Measurements from ENCODE around the gene STK16.
"Not testable (repeated sequence)": the region's sequence is repeated elsewhere in the genome, so short reads cannot be mapped to it uniquely, and the experiment has no call there.

STK16 gene

DNA sequence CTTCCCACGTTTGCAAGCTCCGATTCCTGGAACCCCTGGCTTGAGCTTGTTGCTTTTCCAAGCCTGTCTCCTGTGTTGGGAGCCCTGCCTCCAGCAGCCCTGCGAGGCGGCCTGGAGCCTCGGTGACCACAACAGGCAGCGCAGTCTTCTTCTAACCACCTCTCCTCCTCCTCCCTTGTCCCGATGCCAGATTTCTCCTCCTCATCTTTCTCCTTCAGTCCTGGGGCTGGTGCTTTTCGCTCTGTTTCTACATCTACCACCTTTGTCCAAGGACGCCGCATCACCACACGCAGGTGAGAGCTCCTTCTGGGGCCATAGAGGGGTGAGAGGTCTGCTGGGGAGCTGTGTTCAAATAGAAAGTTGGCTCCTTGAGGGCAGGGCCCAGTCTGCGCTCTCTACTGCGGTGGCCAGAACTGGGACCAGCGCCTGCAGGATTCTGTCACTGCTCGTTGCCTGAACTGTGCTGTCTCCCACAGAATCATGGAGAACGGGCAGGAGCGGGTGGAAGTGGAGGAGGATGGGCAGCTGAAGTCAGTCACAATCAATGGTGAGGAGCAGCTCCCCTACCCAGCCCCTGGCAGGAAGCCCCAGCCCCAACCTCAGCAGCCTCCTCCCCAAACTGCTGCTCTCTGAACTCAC, 37.8 kb downstream of the STK16 start:
- peak overlapping the region in 3 of 11 experiments; percentile 25 to 43 (median 28); a peak in 3 of 22 replicates for H3K27ac ChIP-seq
- H3K4me2 ChIP-seq = peak overlapping the region; percentile 82 to 98 (median 94)
- no peak overlapping the region for H3K4me3 ChIP-seq
- peaks cover 59 to 89% (median 82%) of the 10 kb centered on the region in 10 experiments for H3K4me1 ChIP-seq
- H3K27me3 ChIP-seq = no peaks in the 10 kb centered on the region
- H4K20me1 ChIP-seq = peaks cover 17 to 63% (median 28%) of the 10 kb centered on the region in 11 experiments; a peak in 16 of 22 replicates
- no peak for TF ChIP-seq Cebpa-rat (IDR thresholded peaks at IDR 0.05)
- no peaks in the 10 kb centered on the region for H3K9me3 ChIP-seq (replicated peaks in 1 of 11)
- H3K36me3 ChIP-seq = peaks cover 0 to 58% (median 0%) of the 10 kb centered on the region in 11 experiments; a peak in 7 of 22 replicates
- peak overlapping the region in 8 of 11 experiments; percentile 5 to 53 (median 46); a peak in 12 of 22 replicates for H3K9ac ChIP-seq

DNA sequence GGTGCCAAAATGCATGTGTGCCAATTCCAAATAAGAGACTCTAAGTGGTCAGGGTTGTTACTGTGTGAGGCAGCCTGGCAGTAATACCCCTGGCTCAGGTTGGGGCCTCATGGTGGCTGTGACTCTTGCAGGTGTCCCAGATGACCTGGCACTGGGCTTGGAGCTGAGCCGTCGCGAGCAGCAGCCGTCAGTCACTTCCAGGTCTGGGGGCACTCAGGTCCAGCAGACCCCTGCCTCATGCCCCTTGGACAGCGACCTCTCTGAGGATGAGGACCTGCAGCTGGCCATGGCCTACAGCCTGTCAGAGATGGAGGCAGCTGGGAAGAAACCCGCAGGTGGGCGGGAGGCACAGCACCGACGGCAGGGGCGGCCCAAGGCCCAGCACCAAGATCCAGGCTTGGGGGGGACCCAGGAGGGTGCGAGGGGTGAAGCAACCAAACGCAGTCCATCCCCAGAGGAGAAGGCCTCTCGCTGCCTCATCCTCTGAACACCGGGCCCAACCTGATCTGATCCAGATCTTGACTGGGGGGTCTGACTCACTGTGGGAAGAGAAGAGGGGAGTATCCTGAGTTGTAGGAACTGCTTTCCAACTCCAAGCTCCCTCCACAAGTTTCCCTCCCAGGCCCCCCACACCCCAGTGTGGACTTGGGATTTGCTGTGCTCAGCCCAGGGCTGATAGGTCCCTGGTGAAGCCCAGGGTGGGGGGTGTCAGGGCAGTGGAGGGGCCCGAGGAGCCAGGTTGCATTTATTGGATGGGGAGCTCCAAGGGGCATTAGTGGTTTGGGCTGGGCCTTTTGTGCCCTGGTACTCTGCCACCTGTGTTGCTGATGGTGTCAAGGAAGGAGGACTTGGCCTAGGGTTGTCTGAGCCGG, 39.5 kb downstream of the STK16 start:
- Histone ChIP-seq H3K9ac (peak overlapping the region in 4 of 11 experiments; percentile 2 to 64 (median 24); a peak in 4 of 22 replicates), H3K27me3 (no peaks in the 10 kb centered on the region), H3K36me3 (peaks cover 0 to 58% (median 0%) of the 10 kb centered on the region in 11 experiments; a peak in 7 of 22 replicates), H4K20me1 (peaks cover 17 to 63% (median 28%) of the 10 kb centered on the region in 11 experiments; a peak in 16 of 22 replicates), H3K4me2 (peak overlapping the region; percentile 48 to 98 (median 82)), H3K9me3 (replicated peaks in 1 of 11) (no peaks in the 10 kb centered on the region), H3K4me3 (no peak overlapping the region; a peak in 1 of 20 replicates), H3K4me1 (peaks cover 52 to 83% (median 69%) of the 10 kb centered on the region in 10 experiments), H3K27ac (no peak overlapping the region)
- no peak for TF ChIP-seq Cebpa-rat (IDR thresholded peaks at IDR 0.05)

DNA sequence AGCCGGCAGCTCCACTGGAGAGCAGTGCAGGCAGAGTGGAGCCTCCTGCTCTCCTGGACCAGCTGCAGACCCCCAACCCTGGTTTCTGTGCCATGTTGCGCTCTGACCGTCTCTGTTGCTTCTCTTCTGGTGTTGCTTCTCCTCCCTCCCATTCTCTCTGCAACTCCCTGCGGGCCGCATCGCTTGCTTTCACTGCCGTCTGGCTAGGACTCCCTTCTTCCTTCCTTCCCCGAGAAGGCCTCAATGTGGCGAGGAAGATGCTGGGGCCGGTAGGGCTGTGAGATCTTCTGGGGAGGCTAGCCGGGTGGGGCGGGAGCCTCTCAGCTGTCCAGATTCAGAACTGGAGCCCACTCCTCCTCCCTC, 40.1 kb downstream of the STK16 start:
- peak overlapping the region in 8 of 11 experiments; percentile 2 to 64 (median 28); a peak in 7 of 22 replicates for H3K9ac ChIP-seq

DNA sequence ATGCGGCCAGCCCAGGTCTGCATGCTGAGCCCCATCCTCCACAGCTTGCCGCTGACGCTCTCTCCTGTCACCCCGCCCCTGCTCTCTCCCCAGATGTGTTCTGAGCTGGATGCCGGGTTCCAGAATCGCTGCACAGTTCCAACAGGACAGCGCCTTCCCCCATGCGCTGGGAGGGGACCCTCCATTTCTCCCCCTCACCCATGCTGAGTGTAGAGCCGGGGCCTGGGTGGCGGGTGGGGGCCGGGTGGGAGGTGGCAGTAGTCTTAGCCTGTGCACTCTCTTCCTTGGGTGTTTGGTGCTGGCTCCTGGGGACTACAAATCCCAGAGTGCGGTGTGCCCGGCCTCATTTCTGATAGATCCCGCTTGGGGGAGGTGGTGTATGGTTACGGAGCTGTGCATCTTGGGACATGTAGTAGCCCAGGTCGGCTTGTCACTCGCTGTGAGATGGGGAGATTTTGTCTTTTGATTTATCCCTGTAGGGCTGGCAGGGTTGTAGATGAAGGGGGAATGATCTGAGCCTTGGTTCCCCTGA, 40.7 kb downstream of the STK16 start:
- peak overlapping the region in 7 of 11 experiments; percentile 2 to 64 (median 24); a peak in 4 of 22 replicates for H3K9ac ChIP-seq
- H3K4me1 ChIP-seq = peaks cover 40 to 77% (median 57%) of the 10 kb centered on the region in 10 experiments
- H3K27ac ChIP-seq = no peak overlapping the region
- no peak overlapping the region for H3K4me3 ChIP-seq
- peaks cover 17 to 54% (median 27%) of the 10 kb centered on the region in 11 experiments; a peak in 16 of 22 replicates for H4K20me1 ChIP-seq
- no peaks in the 10 kb centered on the region for H3K27me3 ChIP-seq
- TF ChIP-seq Cebpa-rat (IDR thresholded peaks at IDR 0.05) = no peak
- H3K36me3 ChIP-seq = peaks cover 0 to 51% (median 0%) of the 10 kb centered on the region in 11 experiments; a peak in 7 of 22 replicates
- H3K4me2 ChIP-seq = peak overlapping the region; percentile 48 to 98 (median 82); a peak in 21 of 22 replicates
- H3K9me3 ChIP-seq (replicated peaks in 1 of 11) = no peaks in the 10 kb centered on the region

More for the DNA sequence above, 40.1 kb downstream of the STK16 start:
- TF ChIP-seq Cebpa-rat (IDR thresholded peaks at IDR 0.05) = no peak
- Histone ChIP-seq H3K4me1 (peaks cover 46 to 83% (median 63%) of the 10 kb centered on the region in 10 experiments), H3K36me3 (peaks cover 0 to 57% (median 0%) of the 10 kb centered on the region in 11 experiments; a peak in 7 of 22 replicates), H3K9me3 (replicated peaks in 1 of 11) (no peaks in the 10 kb centered on the region), H3K4me3 (no peak overlapping the region), H3K4me2 (peak overlapping the region; percentile 48 to 98 (median 82)), H3K27ac (no peak overlapping the region), H3K27me3 (no peaks in the 10 kb centered on the region), H4K20me1 (peaks cover 17 to 60% (median 28%) of the 10 kb centered on the region in 11 experiments; a peak in 16 of 22 replicates)

DNA sequence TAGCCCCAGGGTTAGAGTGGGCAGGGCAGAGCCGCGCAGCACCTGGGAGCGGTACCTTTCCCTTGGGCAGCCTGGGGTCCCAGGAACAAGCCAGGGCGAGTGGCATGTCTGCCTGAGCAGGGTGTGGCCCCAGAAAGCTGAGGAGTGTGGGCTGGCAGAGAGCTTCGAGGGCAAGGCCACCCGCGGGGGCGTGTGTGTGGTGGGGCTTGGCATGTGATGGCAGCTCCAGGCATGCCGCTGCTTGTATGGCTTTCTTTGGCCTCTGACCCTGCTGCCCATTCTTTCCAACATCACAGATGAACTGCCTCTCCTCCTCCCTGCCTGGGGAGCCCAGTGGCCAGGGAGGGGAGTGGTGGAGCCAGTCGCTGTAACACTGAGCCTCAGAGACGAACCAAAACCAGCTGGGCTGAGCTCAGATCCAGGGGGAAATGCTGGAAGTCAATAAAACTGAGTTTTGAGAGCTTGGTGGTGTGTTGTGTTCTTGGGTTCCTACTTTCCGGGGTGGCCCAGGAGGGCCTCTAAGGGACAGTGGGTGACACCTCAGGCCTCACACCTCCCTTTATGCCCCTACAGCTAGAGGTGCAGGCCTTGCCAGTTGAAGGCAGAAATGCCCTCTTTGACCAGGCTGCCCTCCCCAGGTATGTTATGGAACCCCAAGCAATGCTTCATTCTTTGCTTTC, 41.3 kb downstream of the STK16 start:
- Histone ChIP-seq H3K27me3 (no peaks in the 10 kb centered on the region), H3K9ac (no peak overlapping the region), H3K9me3 (replicated peaks in 1 of 11) (no peaks in the 10 kb centered on the region), H3K4me1 (peaks cover 33 to 70% (median 51%) of the 10 kb centered on the region in 10 experiments), H3K4me2 (peak overlapping the region; percentile 7 to 48 (median 35); a peak in 18 of 22 replicates), H3K4me3 (no peak overlapping the region), H4K20me1 (peaks cover 15 to 48% (median 26%) of the 10 kb centered on the region in 11 experiments; a peak in 16 of 22 replicates), H3K36me3 (peaks cover 0 to 45% (median 0%) of the 10 kb centered on the region in 11 experiments; a peak in 7 of 22 replicates), H3K27ac (no peak overlapping the region)
- TF ChIP-seq Cebpa-rat (IDR thresholded peaks at IDR 0.05) = no peak

DNA sequence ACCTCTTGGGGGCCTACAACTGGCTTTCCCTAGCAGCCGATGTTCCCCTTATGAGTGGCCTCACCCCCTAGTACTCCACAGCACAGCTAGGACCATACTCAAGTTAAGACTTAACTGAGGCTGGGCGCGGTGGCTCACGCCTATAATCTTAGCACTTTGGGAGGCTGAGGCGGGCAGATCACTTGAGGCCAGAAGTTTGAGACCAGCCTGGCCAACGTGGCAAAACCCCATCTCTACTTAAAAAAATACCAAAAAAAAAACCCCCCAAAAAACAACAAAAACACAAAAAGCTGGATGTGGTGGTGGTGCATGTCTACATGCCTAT, 41.8 kb downstream of the STK16 start:
- H3K9ac ChIP-seq; H3K4me3 ChIP-seq; H3K27ac ChIP-seq; H3K27me3 ChIP-seq; H3K9me3 ChIP-seq (replicated peaks in 1 of 11): not testable (repeated sequence)
- Histone ChIP-seq H3K4me2 (0 out of 22 replicates have a peak overlapping the region, but pooled peaks of 2 of the 11 experiments have one; percentile 12 to 36), H3K36me3 (peaks cover 0 to 40% (median 0%) of the 10 kb centered on the region in 11 experiments; a peak in 7 of 22 replicates), H3K4me1 (peaks cover 28 to 65% (median 46%) of the 10 kb centered on the region in 10 experiments), H4K20me1 (peaks cover 10 to 43% (median 21%) of the 10 kb centered on the region in 11 experiments; a peak in 15 of 22 replicates)

DNA sequence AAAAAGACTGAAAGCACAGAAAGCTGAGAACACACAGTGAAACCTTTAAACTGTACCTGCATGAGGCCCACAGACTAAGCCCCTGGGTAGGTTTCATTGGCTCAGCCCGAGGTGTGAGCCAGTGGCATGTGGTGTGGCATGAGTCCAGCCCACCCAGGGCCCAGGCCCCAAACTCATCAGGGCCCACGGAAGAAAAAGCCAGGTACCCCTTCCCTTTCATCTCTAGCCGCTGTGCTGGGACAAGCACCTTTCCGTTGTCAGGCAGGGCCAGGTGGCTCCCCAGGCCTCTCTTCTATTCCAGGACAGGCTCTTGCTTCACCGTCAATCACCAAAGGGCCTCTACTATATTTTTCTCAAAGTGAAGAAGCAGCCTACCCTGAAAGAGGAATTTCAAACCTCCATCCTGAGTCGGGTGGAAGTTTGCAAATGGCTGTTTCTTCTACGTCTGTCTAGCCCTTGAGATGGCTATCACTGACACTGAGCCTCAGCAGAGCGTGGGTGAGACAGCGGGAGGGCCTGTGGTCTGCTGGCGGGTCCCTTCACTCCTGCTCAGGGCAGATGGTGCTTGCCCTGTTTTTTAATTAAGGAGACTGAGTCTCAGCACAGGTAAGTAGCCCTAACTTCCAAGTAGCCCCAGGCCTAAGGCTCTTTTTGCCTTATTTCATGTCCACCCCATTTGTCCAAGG, 42.4 kb downstream of the STK16 start:
- TF ChIP-seq Cebpa-rat (IDR thresholded peaks at IDR 0.05) = no peak
- peaks cover 22 to 59% (median 39%) of the 10 kb centered on the region in 10 experiments for H3K4me1 ChIP-seq
- no peak overlapping the region for H3K4me3 ChIP-seq
- no peaks in the 10 kb centered on the region for H3K27me3 ChIP-seq
- H3K9ac ChIP-seq = 0 out of 22 replicates have a peak overlapping the region, but pooled peaks of 1 of the 11 experiments have one; percentile 1
- H3K36me3 ChIP-seq = peaks cover 0 to 36% (median 0%) of the 10 kb centered on the region in 11 experiments; a peak in 7 of 22 replicates
- H3K4me2 ChIP-seq = 0 out of 22 replicates have a peak overlapping the region, but pooled peaks of 1 of the 11 experiments have one; percentile 3
- no peak overlapping the region for H3K27ac ChIP-seq
- peaks cover 6 to 38% (median 21%) of the 10 kb centered on the region in 11 experiments; a peak in 14 of 22 replicates for H4K20me1 ChIP-seq
- no peaks in the 10 kb centered on the region for H3K9me3 ChIP-seq (replicated peaks in 1 of 11)

All from BLaER1 treated with 17β-estradiol and CSF1 and Interleukin-3, amounts not matched to agents 10 nM and 100 nM (cell line).